ENCODE measurements around the gene ADAMTS7. TPM values are rescaled to one million over a fixed set of nuclear protein-coding genes. Genes with fewer than 3 reads are reported as not detected.

Gene ADAMTS7
- total RNA-seq, 1 experiment from 2014 or later = 12.0 TPM

- Histone ChIP-seq H2AFZ (ENCODE audit: low read depth, low read length, poor library complexity, severe bottlenecking) (no peak overlapping the region), H3K9me3 (ENCODE audit: control insufficient read depth in 1 of 2, insufficient read depth in 1 of 2, low read depth in 1 of 2, low read length in 2 of 2) (no peaks in the 10 kb centered on the region), H3K9me2 (ENCODE audit: insufficient read depth) (no peaks in the 10 kb centered on the region), H3K27me3 (ENCODE audit: insufficient read depth, low read length) (no peaks in the 10 kb centered on the region), H3K36me3 (ENCODE audit: control insufficient read depth in 1 of 2, insufficient read depth in 2 of 2, low read length in 2 of 2) (no peaks in the 10 kb centered on the region), H3K9ac (ENCODE audit: low read length) (no peak overlapping the region), H3K79me2 (ENCODE audit: insufficient read depth, low read length) (no peaks in the 10 kb centered on the region), H3K27ac (ENCODE audit: low read depth, low read length) (no peak overlapping the region), H4K20me1 (ENCODE audit: insufficient read depth) (no peaks in the 10 kb centered on the region), H3K4me2 (ENCODE audit: low read length) (no peak overlapping the region), H3K4me3 (replicated peaks in 1 of 2; ENCODE audit: low read depth in 1 of 2, low read length in 2 of 2) (no peak overlapping the region), H3K4me1 (ENCODE audit: control insufficient read depth in 1 of 2, insufficient read depth in 2 of 2, low read length in 2 of 2) (peaks cover 0 to 13% of the 10 kb centered on the region in 2 experiments; a peak in 2 of 4 replicates)
- intact Hi-C loops (cut with micrococcal nuclease) = loop anchor here (5.0 kb wide), 1 partner anchor 827 kb away; no protein-coding TSS in a partner anchor
- ChIA-PET CTCF (interaction anchor here (0.7 to 2.2 kb wide), 10 partner anchors 9 to 439 kb away, joined by 3 to 12 read pairs (median 5); partner anchors contain the start of gene SKIC8), RAD21 (ENCODE audit: low non-redundant PET in 1 of 2, low total read pairs in 2 of 2, uncharacterized antibody in 2 of 2, unreplicated experiment in 2 of 2) (no interaction called here), POLR2A (no interaction called here)
- no TSS peak for BruUV-seq (replicated peaks)
- TF ChIP-seq POLR2AphosphoS5 (IDR thresholded peaks at IDR 0.05; ENCODE audit: low read depth, low read length) = no peak
- TF ChIP-seq CTCF (IDR thresholded peaks at IDR 0.05 in 2 of 3, conservative IDR thresholded peaks at IDR 0.05 in 1 of 3; ENCODE audit: borderline replicate concordance in 1 of 3, insufficient read depth in 1 of 3, low read depth in 2 of 3, low read length in 2 of 3) = no peak
- no peak for TF ChIP-seq ZFX (IDR thresholded peaks at IDR 0.05)
- TF ChIP-seq, protein P1, sequence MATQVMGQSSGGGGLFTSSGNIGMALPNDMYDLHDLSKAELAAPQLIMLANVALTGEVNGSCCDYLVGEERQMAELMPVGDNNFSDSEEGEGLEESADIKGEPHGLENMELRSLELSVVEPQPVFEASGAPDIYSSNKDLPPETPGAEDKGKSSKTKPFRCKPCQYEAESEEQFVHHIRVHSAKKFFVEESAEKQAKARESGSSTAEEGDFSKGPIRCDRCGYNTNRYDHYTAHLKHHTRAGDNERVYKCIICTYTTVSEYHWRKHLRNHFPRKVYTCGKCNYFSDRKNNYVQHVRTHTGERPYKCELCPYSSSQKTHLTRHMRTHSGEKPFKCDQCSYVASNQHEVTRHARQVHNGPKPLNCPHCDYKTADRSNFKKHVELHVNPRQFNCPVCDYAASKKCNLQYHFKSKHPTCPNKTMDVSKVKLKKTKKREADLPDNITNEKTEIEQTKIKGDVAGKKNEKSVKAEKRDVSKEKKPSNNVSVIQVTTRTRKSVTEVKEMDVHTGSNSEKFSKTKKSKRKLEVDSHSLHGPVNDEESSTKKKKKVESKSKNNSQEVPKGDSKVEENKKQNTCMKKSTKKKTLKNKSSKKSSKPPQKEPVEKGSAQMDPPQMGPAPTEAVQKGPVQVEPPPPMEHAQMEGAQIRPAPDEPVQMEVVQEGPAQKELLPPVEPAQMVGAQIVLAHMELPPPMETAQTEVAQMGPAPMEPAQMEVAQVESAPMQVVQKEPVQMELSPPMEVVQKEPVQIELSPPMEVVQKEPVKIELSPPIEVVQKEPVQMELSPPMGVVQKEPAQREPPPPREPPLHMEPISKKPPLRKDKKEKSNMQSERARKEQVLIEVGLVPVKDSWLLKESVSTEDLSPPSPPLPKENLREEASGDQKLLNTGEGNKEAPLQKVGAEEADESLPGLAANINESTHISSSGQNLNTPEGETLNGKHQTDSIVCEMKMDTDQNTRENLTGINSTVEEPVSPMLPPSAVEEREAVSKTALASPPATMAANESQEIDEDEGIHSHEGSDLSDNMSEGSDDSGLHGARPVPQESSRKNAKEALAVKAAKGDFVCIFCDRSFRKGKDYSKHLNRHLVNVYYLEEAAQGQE (IDR thresholded peaks at IDR 0.05; ENCODE audit: low read depth) = no peak
- TF ChIP-seq ZNF274 (IDR thresholded peaks at IDR 0.05; ENCODE audit: low read depth, low read length) = no peak
- no peak for TF ChIP-seq YY1 (IDR thresholded peaks at IDR 0.05; ENCODE audit: extremely low read depth, insufficient replicate concordance, low read depth, low read length)
- TF ChIP-seq MAX (IDR thresholded peaks at IDR 0.05) = no peak
- no peak for TF ChIP-seq CEBPB (IDR thresholded peaks at IDR 0.05; ENCODE audit: low read depth)
- TF ChIP-seq, protein P2, sequence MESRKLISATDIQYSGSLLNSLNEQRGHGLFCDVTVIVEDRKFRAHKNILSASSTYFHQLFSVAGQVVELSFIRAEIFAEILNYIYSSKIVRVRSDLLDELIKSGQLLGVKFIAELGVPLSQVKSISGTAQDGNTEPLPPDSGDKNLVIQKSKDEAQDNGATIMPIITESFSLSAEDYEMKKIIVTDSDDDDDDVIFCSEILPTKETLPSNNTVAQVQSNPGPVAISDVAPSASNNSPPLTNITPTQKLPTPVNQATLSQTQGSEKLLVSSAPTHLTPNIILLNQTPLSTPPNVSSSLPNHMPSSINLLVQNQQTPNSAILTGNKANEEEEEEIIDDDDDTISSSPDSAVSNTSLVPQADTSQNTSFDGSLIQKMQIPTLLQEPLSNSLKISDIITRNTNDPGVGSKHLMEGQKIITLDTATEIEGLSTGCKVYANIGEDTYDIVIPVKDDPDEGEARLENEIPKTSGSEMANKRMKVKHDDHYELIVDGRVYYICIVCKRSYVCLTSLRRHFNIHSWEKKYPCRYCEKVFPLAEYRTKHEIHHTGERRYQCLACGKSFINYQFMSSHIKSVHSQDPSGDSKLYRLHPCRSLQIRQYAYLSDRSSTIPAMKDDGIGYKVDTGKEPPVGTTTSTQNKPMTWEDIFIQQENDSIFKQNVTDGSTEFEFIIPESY (IDR thresholded peaks at IDR 0.05; ENCODE audit: extremely low read depth, insufficient replicate concordance, low read length) = no peak
- no peak for TF ChIP-seq CBX3 (IDR thresholded peaks at IDR 0.05; ENCODE audit: low read depth)
- TF ChIP-seq RAD21 (IDR thresholded peaks at IDR 0.05; ENCODE audit: low read depth) = no peak
- TF ChIP-seq ELF1 (IDR thresholded peaks at IDR 0.05; ENCODE audit: borderline replicate concordance, low read depth) = no peak
- DNase-seq (ENCODE audit: low read depth, low spot score) (no peak), ATAC-seq (no peak)
Measured at GRCh38 chr15:78739206-78739605, 72.1 kb downstream of the ADAMTS7 start.

Data from HCT116 (cell line).